Measurements from ENCODE around the gene ACTL7A. TPM values are rescaled to one million over a fixed set of nuclear protein-coding genes. Genes with fewer than 3 reads are reported as not detected.

Gene ACTL7A
- total and polyA plus RNA-seq, 2 experiments from 2014 or later = not detected

GRCh38 chr9:108863891-108864290, 1.8 kb downstream of the ACTL7A start:
- WGBS, 2 experiments (ENCODE audit: low coverage in 1 of 2, low lambda C conversion rate in 2 of 2, missing lambda C conversion rate in 2 of 2) = 95 to 97% methylated on average over 3 of the region's 3 CpGs

GRCh38 chr9:108864446-108864845, 2.4 kb downstream of the ACTL7A start:
- 75 to 82% methylated on average over 3 of the region's 3 CpGs for WGBS, 2 experiments (ENCODE audit: low coverage in 1 of 2, low lambda C conversion rate in 2 of 2, missing lambda C conversion rate in 2 of 2)
- in situ Hi-C loops (cut with MboI) = no loop called here
- Histone ChIP-seq H3K79me2 (ENCODE audit: insufficient read depth) (no peaks in the 10 kb centered on the region), H3K9me3 (ENCODE audit: low read depth) (no peaks in the 10 kb centered on the region), H2AFZ (no peak overlapping the region), H3K27ac (no peak overlapping the region), H3K9ac (no peak overlapping the region), H3F3A (ENCODE audit: insufficient read depth) (no peaks in the 10 kb centered on the region), H4K20me1 (ENCODE audit: insufficient read depth) (no peaks in the 10 kb centered on the region), H3K4me1 (ENCODE audit: insufficient read depth) (peaks cover 6% of the 10 kb centered on the region), H3K27me3 (replicated peaks; ENCODE audit: insufficient read depth) (no peaks in the 10 kb centered on the region), H3K4me3 (no peak overlapping the region), H3K4me2 (ENCODE audit: unreplicated experiment) (no peak overlapping the region), H3K36me3 (ENCODE audit: low read depth) (no peaks in the 10 kb centered on the region), H3K9me2 (ENCODE audit: insufficient read depth) (no peaks in the 10 kb centered on the region)
- DNase-seq = no peak
- TF ChIP-seq EZH2 (IDR thresholded peaks at IDR 0.05; ENCODE audit: insufficient read depth, poor library complexity, severe bottlenecking) (no peak), EZH2phosphoT487 (IDR thresholded peaks at IDR 0.05; ENCODE audit: insufficient read depth, low read depth) (no peak)

More at GRCh38 chr9:108863891-108864290, 1.8 kb downstream of the ACTL7A start:
- H3K9me2 ChIP-seq (ENCODE audit: insufficient read depth) = no peaks in the 10 kb centered on the region
- no peak overlapping the region for H2AFZ ChIP-seq
- no peak for DNase-seq
- no peaks in the 10 kb centered on the region for H3K9me3 ChIP-seq (ENCODE audit: low read depth)
- H3K27ac ChIP-seq = no peak overlapping the region
- H3K4me2 ChIP-seq (ENCODE audit: unreplicated experiment) = no peak overlapping the region
- no peaks in the 10 kb centered on the region for H3K79me2 ChIP-seq (ENCODE audit: insufficient read depth)
- H3K36me3 ChIP-seq (ENCODE audit: low read depth) = no peaks in the 10 kb centered on the region
- no peaks in the 10 kb centered on the region for H4K20me1 ChIP-seq (ENCODE audit: insufficient read depth)
- H3F3A ChIP-seq (ENCODE audit: insufficient read depth) = no peaks in the 10 kb centered on the region
- no peak for TF ChIP-seq EZH2 (IDR thresholded peaks at IDR 0.05; ENCODE audit: insufficient read depth, poor library complexity, severe bottlenecking)
- TF ChIP-seq EZH2phosphoT487 (IDR thresholded peaks at IDR 0.05; ENCODE audit: insufficient read depth, low read depth) = no peak
- H3K4me3 ChIP-seq = no peak overlapping the region
- no peak overlapping the region for H3K9ac ChIP-seq
- no peaks in the 10 kb centered on the region for H3K27me3 ChIP-seq (replicated peaks; ENCODE audit: insufficient read depth)
- H3K4me1 ChIP-seq (ENCODE audit: insufficient read depth) = peaks cover under 1% of the 10 kb centered on the region; the same call in 1 of the 2 replicates
- in situ Hi-C loops (cut with MboI) = no loop called here

- H3K4me3 ChIP-seq = no peak overlapping the region
- TF ChIP-seq EZH2 (IDR thresholded peaks at IDR 0.05; ENCODE audit: insufficient read depth, poor library complexity, severe bottlenecking) (no peak), EZH2phosphoT487 (IDR thresholded peaks at IDR 0.05; ENCODE audit: insufficient read depth, low read depth) (no peak)
- no peaks in the 10 kb centered on the region for H3K9me3 ChIP-seq (ENCODE audit: low read depth)
- no peak overlapping the region for H3K4me2 ChIP-seq (ENCODE audit: unreplicated experiment)
- H2AFZ ChIP-seq = no peak overlapping the region
- peak; percentile 25 for DNase-seq
- H3K9me2 ChIP-seq (ENCODE audit: insufficient read depth) = no peaks in the 10 kb centered on the region
- H3K36me3 ChIP-seq (ENCODE audit: low read depth) = no peaks in the 10 kb centered on the region
- no peaks in the 10 kb centered on the region for H3K79me2 ChIP-seq (ENCODE audit: insufficient read depth)
- 75 to 86% methylated on average over 4 of the region's 4 CpGs for WGBS, 2 experiments (ENCODE audit: low coverage in 1 of 2, low lambda C conversion rate in 2 of 2, missing lambda C conversion rate in 2 of 2)
- H3K4me1 ChIP-seq (ENCODE audit: insufficient read depth) = peaks cover 9% of the 10 kb centered on the region
- H3K27ac ChIP-seq = no peak overlapping the region
- H3K27me3 ChIP-seq (replicated peaks; ENCODE audit: insufficient read depth) = no peaks in the 10 kb centered on the region
- in situ Hi-C loops (cut with MboI) = no loop called here
- no peaks in the 10 kb centered on the region for H4K20me1 ChIP-seq (ENCODE audit: insufficient read depth)
- H3K9ac ChIP-seq = no peak overlapping the region
- H3F3A ChIP-seq (ENCODE audit: insufficient read depth) = no peaks in the 10 kb centered on the region
Observed at GRCh38 chr9:108865037-108865436, 3.0 kb downstream of the ACTL7A start.

GRCh38 chr9:108866001-108866420, 3.9 kb downstream of the ACTL7A start:
- in situ Hi-C loops (cut with MboI) = no loop called here
- H3K27me3 ChIP-seq (replicated peaks; ENCODE audit: insufficient read depth) = no peaks in the 10 kb centered on the region
- H3K9ac ChIP-seq = no peak overlapping the region
- no peaks in the 10 kb centered on the region for H3K36me3 ChIP-seq (ENCODE audit: low read depth)
- H3K79me2 ChIP-seq (ENCODE audit: insufficient read depth) = no peaks in the 10 kb centered on the region
- 90% methylated on average over 2 of the region's 2 CpGs for WGBS, 2 experiments (ENCODE audit: low coverage in 1 of 2, low lambda C conversion rate in 2 of 2, missing lambda C conversion rate in 2 of 2)
- no peak overlapping the region for H3K4me3 ChIP-seq
- peaks cover 9% of the 10 kb centered on the region for H3K4me1 ChIP-seq (ENCODE audit: insufficient read depth)
- DNase-seq = no peak
- H4K20me1 ChIP-seq (ENCODE audit: insufficient read depth) = no peaks in the 10 kb centered on the region
- no peak overlapping the region for H3K4me2 ChIP-seq (ENCODE audit: unreplicated experiment)
- H3K9me2 ChIP-seq (ENCODE audit: insufficient read depth) = no peaks in the 10 kb centered on the region
- TF ChIP-seq EZH2phosphoT487 (IDR thresholded peaks at IDR 0.05; ENCODE audit: insufficient read depth, low read depth) = no peak
- TF ChIP-seq EZH2 (IDR thresholded peaks at IDR 0.05; ENCODE audit: insufficient read depth, poor library complexity, severe bottlenecking) = no peak
- no peaks in the 10 kb centered on the region for H3K9me3 ChIP-seq (ENCODE audit: low read depth)
- H2AFZ ChIP-seq = no peak overlapping the region
- H3K27ac ChIP-seq = no peak overlapping the region
- H3F3A ChIP-seq (ENCODE audit: insufficient read depth) = no peaks in the 10 kb centered on the region

- Histone ChIP-seq H3K4me3 (no peak overlapping the region), H3K27ac (no peak overlapping the region), H3K4me2 (ENCODE audit: unreplicated experiment) (no peak overlapping the region), H3K36me3 (ENCODE audit: low read depth) (peaks cover 9% of the 10 kb centered on the region; the same call in 1 of the 2 replicates), H3F3A (ENCODE audit: insufficient read depth) (no peaks in the 10 kb centered on the region), H2AFZ (no peak overlapping the region), H3K4me1 (ENCODE audit: insufficient read depth) (peaks cover 9% of the 10 kb centered on the region), H3K9me3 (ENCODE audit: low read depth) (no peaks in the 10 kb centered on the region), H3K27me3 (replicated peaks; ENCODE audit: insufficient read depth) (no peaks in the 10 kb centered on the region), H3K9me2 (ENCODE audit: insufficient read depth) (no peaks in the 10 kb centered on the region), H4K20me1 (ENCODE audit: insufficient read depth) (no peaks in the 10 kb centered on the region), H3K9ac (no peak overlapping the region), H3K79me2 (ENCODE audit: insufficient read depth) (no peaks in the 10 kb centered on the region)
- TF ChIP-seq EZH2phosphoT487 (IDR thresholded peaks at IDR 0.05; ENCODE audit: insufficient read depth, low read depth) = no peak
- no peak for TF ChIP-seq EZH2 (IDR thresholded peaks at IDR 0.05; ENCODE audit: insufficient read depth, poor library complexity, severe bottlenecking)
- DNase-seq = no peak
- in situ Hi-C loops (cut with MboI) = no loop called here
Observed at GRCh38 chr9:108867116-108867515, 5.0 kb downstream of the ACTL7A start.

Measured in GM23248 (cell line).